CD8-positive, alpha-beta memory T cell (primary cell): ENCODE measurements around the gene HSP90AB1. TPM values are rescaled to one million over a fixed set of nuclear protein-coding genes. Genes with fewer than 3 reads are reported as not detected.

ENCODE experiments used
- CTCF ChIA-PET: fragments of 350-600 bp; sonication (Branson Sonifier 250); formaldehyde crosslinking; loops from one replicate; lab custom pipeline; 2021; ENCODE audit warnings: antibody characterized with exemption; lab: Charles Lee
- POLR2A ChIA-PET: fragments of 350-600 bp; sonication (Branson Sonifier 250); formaldehyde crosslinking; loops from one replicate; lab custom pipeline; 2021; ENCODE audit warnings: antibody characterized with exemption; lab: Charles Lee
- DNase-seq, 5 donors: peaks; one replicate each; pipeline versions ENCODE4 v3.0.0 to v3.0.0-alpha.2; 2020 to 2022; ENCODE audit warnings: mixed read lengths in 1 of 5
- H3K27ac ChIP-seq: one replicate; pipeline ENCODE4 v1.7.0; 2013; ENCODE audit warnings: low read depth, mild to moderate bottlenecking, low read length, moderate library complexity
- H3K27me3 ChIP-seq: 2 replicates; pipeline ENCODE4 v1.7.0; 2013; ENCODE audit warnings: low read length, mild to moderate bottlenecking; ENCODE audit not compliant: insufficient read depth, poor library complexity, severe bottlenecking
- H3K36me3 ChIP-seq: 2 replicates; pipeline ENCODE4 v1.7.0; 2013; ENCODE audit warnings: mild to moderate bottlenecking, low read length, moderate library complexity; ENCODE audit not compliant: insufficient read depth
- H3K4me1 ChIP-seq: 2 replicates; pipeline ENCODE4 v1.7.0; 2013; ENCODE audit warnings: mild to moderate bottlenecking, low read length, moderate library complexity; ENCODE audit not compliant: insufficient read depth
- H3K4me3 ChIP-seq: 2 replicates; pipeline ENCODE4 v1.7.0; 2013; ENCODE audit warnings: mild to moderate bottlenecking, low read length
- H3K9me3 ChIP-seq: 2 replicates; pipeline ENCODE4 v1.7.0; 2013; ENCODE audit warnings: mild to moderate bottlenecking, low read length
- H3K27ac Mint-ChIP-seq, 8 donors: one replicate each; pipeline ENCODE4 v1.8.0; 2020 to 2021; ENCODE audit warnings: mixed read lengths in 8 of 8, mild to moderate bottlenecking in 6 of 8, inconsistent platforms in 3 of 8, moderate library complexity in 3 of 8
- H3K27me3 Mint-ChIP-seq, 2 donors: one replicate each; pipeline ENCODE4 v1.8.0; 2020 to 2021; ENCODE audit warnings: mixed read lengths in 2 of 2, mild to moderate bottlenecking in 1 of 2, moderate library complexity in 1 of 2
- H3K36me3 Mint-ChIP-seq, 3 donors: one replicate each; pipeline ENCODE4 v1.8.0; 2020 to 2021; ENCODE audit warnings: mixed read lengths in 3 of 3, inconsistent platforms in 1 of 3, mild to moderate bottlenecking in 1 of 3
- H3K4me1 Mint-ChIP-seq, 3 donors: one replicate each; pipeline ENCODE4 v1.8.0; 2020 to 2021; ENCODE audit warnings: mixed read lengths in 3 of 3, inconsistent platforms in 1 of 3, mild to moderate bottlenecking in 1 of 3
- H3K4me3 Mint-ChIP-seq, 7 donors: one replicate each; pipeline ENCODE4 v1.8.0; 2020 to 2021; ENCODE audit warnings: mixed read lengths in 7 of 7, mild to moderate bottlenecking in 6 of 7, moderate library complexity in 4 of 7, inconsistent platforms in 2 of 7
- H3K9me3 Mint-ChIP-seq, 5 donors: one replicate each; pipeline ENCODE4 v1.8.0; 2020 to 2022; ENCODE audit warnings: mixed read lengths in 5 of 5, mild to moderate bottlenecking in 3 of 5, moderate library complexity in 2 of 5, inconsistent platforms in 1 of 5
- polyA plus RNA-seq: library from polyadenylated mRNA; unstranded; fragments of 300-500 nt; fragmentation: Illumina TruSeq; gene quantifications from one replicate; pipeline ENCODE4 v1.2.3, GENCODE V29; 2021
- total RNA-seq, 2 experiments: library from RNA; stranded (reverse); gene quantifications; one replicate each; pipeline ENCODE4 v1.2.3, GENCODE V29; 2021

The HSP90AB1 gene
- total and polyA plus RNA-seq, 3 experiments from 2014 or later = 460 to 2,400 (median 2,387) TPM

- peaks cover 10% of the 10 kb centered on the region for H3K4me1 ChIP-seq
- H3K27ac Mint-ChIP-seq = no peak overlapping the region
- H3K27me3 ChIP-seq = peaks cover 5% of the 10 kb centered on the region
- no peak overlapping the region for H3K4me3 ChIP-seq
- no peaks in the 10 kb centered on the region for H3K36me3 ChIP-seq
- ChIA-PET POLR2A (interaction anchor here (0.7 kb wide), 1 partner anchor 132 kb away, joined by 3 read pairs; no protein-coding TSS in a partner anchor), CTCF (interaction anchor here (1.4 to 2.1 kb wide), 2 partner anchors 28 to 36 kb away, joined by 3 to 7 read pairs; no protein-coding TSS in a partner anchor)
- no peak for DNase-seq
- H3K27ac ChIP-seq = peak overlapping the region; percentile 31
- no peaks in the 10 kb centered on the region for H3K9me3 Mint-ChIP-seq
- H3K9me3 ChIP-seq = no peaks in the 10 kb centered on the region
- H3K36me3 Mint-ChIP-seq = no peaks in the 10 kb centered on the region
- H3K4me3 Mint-ChIP-seq = peak overlapping the region in 2 of 7 donors; percentile 20 to 49
- H3K27me3 Mint-ChIP-seq = peaks cover 12 to 16% of the 10 kb centered on the region in 2 donors
- H3K4me1 Mint-ChIP-seq = peaks cover 16 to 27% (median 17%) of the 10 kb centered on the region in 3 donors
Observed at GRCh38 chr6:44219815-44220784, 26.8 kb upstream of the HSP90AB1 start.

- H3K9me3 Mint-ChIP-seq = no peaks in the 10 kb centered on the region
- peaks cover 5% of the 10 kb centered on the region for H3K27me3 ChIP-seq
- no peak for DNase-seq
- H3K36me3 Mint-ChIP-seq = no peaks in the 10 kb centered on the region
- POLR2A ChIA-PET = interaction anchor here (0.7 to 4.5 kb wide), 2 partner anchors 27 to 131 kb away, joined by 3 to 24 read pairs; partner anchors contain the start of gene HSP90AB1
- H3K4me3 ChIP-seq = no peak overlapping the region
- H3K9me3 ChIP-seq = no peaks in the 10 kb centered on the region
- peak overlapping the region; percentile 20 for H3K27ac ChIP-seq
- H3K4me1 Mint-ChIP-seq = peaks cover 16 to 27% (median 17%) of the 10 kb centered on the region in 3 donors
- H3K27me3 Mint-ChIP-seq = peaks cover 12 to 15% of the 10 kb centered on the region in 2 donors
- no peak overlapping the region for H3K4me3 Mint-ChIP-seq
- CTCF ChIA-PET = interaction anchor here (0.8 to 8.0 kb wide), 6 partner anchors 15 to 124 kb away, joined by 3 to 69 read pairs (median 3); partner anchors contain the start of gene SLC35B2
- H3K4me1 ChIP-seq = peaks cover 10% of the 10 kb centered on the region
- H3K27ac Mint-ChIP-seq = peak overlapping the region in 3 of 8 donors; percentile 58 to 79 (median 71)
- no peaks in the 10 kb centered on the region for H3K36me3 ChIP-seq
Observed at GRCh38 chr6:44220913-44221290, 26.0 kb upstream of the HSP90AB1 start.

GRCh38 chr6:44221291-44221960 is 25.5 kb upstream of the HSP90AB1 start:
- ChIA-PET CTCF (interaction anchor here (0.8 to 8.0 kb wide), 9 partner anchors 14 to 125 kb away, joined by 3 to 69 read pairs (median 3); partner anchors contain the start of genes AARS2 and SLC35B2), POLR2A (interaction anchor here (4.5 kb wide), 1 partner anchor 26 kb away, joined by 24 read pairs; the partner anchor contains the start of gene HSP90AB1)
- H3K4me1 Mint-ChIP-seq = peaks cover 16 to 27% (median 17%) of the 10 kb centered on the region in 3 donors

GRCh38 chr6:44221961-44222335 is 25.0 kb upstream of the HSP90AB1 start:
- ChIA-PET CTCF (interaction anchor here (1.1 to 8.0 kb wide), 6 partner anchors 14 to 91 kb away, joined by 3 to 69 read pairs (median 7); partner anchors contain the start of genes AARS2 and SLC35B2), POLR2A (interaction anchor here (4.5 kb wide), 1 partner anchor 26 kb away, joined by 24 read pairs; the partner anchor contains the start of gene HSP90AB1)
- no peak for DNase-seq
- peaks cover 16 to 27% (median 17%) of the 10 kb centered on the region in 3 donors for H3K4me1 Mint-ChIP-seq
- Histone ChIP-seq H3K27me3 (peaks cover 5% of the 10 kb centered on the region), H3K27ac (no peak overlapping the region), H3K4me1 (peaks cover 10% of the 10 kb centered on the region), H3K36me3 (no peaks in the 10 kb centered on the region), H3K9me3 (no peaks in the 10 kb centered on the region), H3K4me3 (no peak overlapping the region)
- H3K36me3 Mint-ChIP-seq = no peaks in the 10 kb centered on the region
- no peaks in the 10 kb centered on the region for H3K9me3 Mint-ChIP-seq
- H3K27me3 Mint-ChIP-seq = peaks cover 7 to 10% of the 10 kb centered on the region in 2 donors
- H3K27ac Mint-ChIP-seq = peak overlapping the region in 3 of 8 donors; percentile 45 to 82 (median 79)
- peak overlapping the region in 3 of 7 donors; percentile 26 to 62 (median 51) for H3K4me3 Mint-ChIP-seq

More at GRCh38 chr6:44221291-44221960, 25.5 kb upstream of the HSP90AB1 start:
- Histone ChIP-seq H3K4me3 (no peak overlapping the region), H3K27me3 (peaks cover 5% of the 10 kb centered on the region), H3K9me3 (no peaks in the 10 kb centered on the region), H3K27ac (peak overlapping the region; percentile 20), H3K36me3 (no peaks in the 10 kb centered on the region), H3K4me1 (peaks cover 10% of the 10 kb centered on the region)
- peak overlapping the region in 5 of 8 donors; percentile 45 to 82 (median 71) for H3K27ac Mint-ChIP-seq
- H3K9me3 Mint-ChIP-seq = no peaks in the 10 kb centered on the region
- H3K36me3 Mint-ChIP-seq = no peaks in the 10 kb centered on the region
- peaks cover 10 to 11% of the 10 kb centered on the region in 2 donors for H3K27me3 Mint-ChIP-seq
- peak overlapping the region in 4 of 7 donors; percentile 20 to 62 (median 38) for H3K4me3 Mint-ChIP-seq
- DNase-seq = peak; percentile 62 to 84 (median 66)

- Mint-ChIP-seq H3K27me3 (peaks cover 6 to 9% of the 10 kb centered on the region in 2 donors), H3K36me3 (no peaks in the 10 kb centered on the region), H3K9me3 (no peaks in the 10 kb centered on the region), H3K27ac (peak overlapping the region in 7 of 8 donors; percentile 32 to 76 (median 50)), H3K4me1 (peaks cover 16 to 27% (median 17%) of the 10 kb centered on the region in 3 donors), H3K4me3 (peak overlapping the region; percentile 79 to 90 (median 82))
- H3K4me3 ChIP-seq = peak overlapping the region; percentile 62
- peaks cover 10% of the 10 kb centered on the region for H3K4me1 ChIP-seq
- no peaks in the 10 kb centered on the region for H3K9me3 ChIP-seq
- H3K36me3 ChIP-seq = no peaks in the 10 kb centered on the region
- no peak for DNase-seq
- no peak overlapping the region for H3K27ac ChIP-seq
- POLR2A ChIA-PET = interaction anchor here (1.2 to 4.5 kb wide), 3 partner anchors 25 to 42 kb away, joined by 3 to 24 read pairs (median 4); partner anchors contain the start of gene HSP90AB1
- H3K27me3 ChIP-seq = peaks cover 5% of the 10 kb centered on the region
- CTCF ChIA-PET = interaction anchor here (1.0 to 8.0 kb wide), 6 partner anchors 13 to 90 kb away, joined by 3 to 69 read pairs (median 7); partner anchors contain the start of genes AARS2 and SLC35B2
Observed at GRCh38 chr6:44222486-44223318, 24.2 kb upstream of the HSP90AB1 start.

- Histone ChIP-seq H3K27ac (peak within 1 kb of the TSS; percentile 45), H3K9me3 (no peaks in the 10 kb centered on the region), H3K27me3 (peaks cover 5% of the 10 kb centered on the region), H3K4me1 (peaks cover 10% of the 10 kb centered on the region), H3K4me3 (peak within 1 kb of the TSS; percentile 62), H3K36me3 (no peaks in the 10 kb centered on the region)
- Mint-ChIP-seq H3K4me3 (peak within 1 kb of the TSS; percentile 81 to 90 (median 84)), H3K27me3 (peaks cover 1 to 6% of the 10 kb centered on the region in 2 donors), H3K27ac (peak within 1 kb of the TSS in 7 of 8 donors; percentile 36 to 76 (median 62)), H3K36me3 (no peaks in the 10 kb centered on the region), H3K9me3 (no peaks in the 10 kb centered on the region), H3K4me1 (peaks cover 16 to 25% (median 16%) of the 10 kb centered on the region in 3 donors)
- peak; percentile 74 to 88 (median 76) for DNase-seq
- ChIA-PET POLR2A (interaction anchor here (0.8 to 4.5 kb wide), 4 partner anchors 14 to 41 kb away, joined by 3 to 24 read pairs (median 4); partner anchors contain the start of gene HSP90AB1), CTCF (interaction anchor here (0.9 to 8.0 kb wide), 6 partner anchors 12 to 92 kb away, joined by 3 to 69 read pairs (median 4); partner anchors contain the start of gene SLC35B2)
Observed at GRCh38 chr6:44223319-44224028, 23.4 kb upstream of the HSP90AB1 start, which contains the start of gene SLC29A1. SLC29A1 (plus strand) TSS chr6:44223595; CDS start chr6:44227314, 3,719 bp downstream.
